ENCODE results near the gene DEFB108B. TPM values are rescaled to one million over a fixed set of nuclear protein-coding genes. Genes with fewer than 3 reads are reported as not detected.
"Not testable (repeated sequence)": the region's sequence is repeated elsewhere in the genome, so short reads cannot be mapped to it uniquely, and the experiment has no call there.

Gene DEFB108B
- total RNA-seq (not detected), polyA plus RNA-seq (not detected)
- long read RNA-seq, donor 1: 0 reads
- long read RNA-seq, donor 2: 0 reads

- WGBS, 2 donors: 0% methylated on average over 1 of the region's 1 CpG
These were observed at the start of gene DEFB108B for GRCh38 chr11:71832811-71833210. Gene DEFB108B, plus strand, starts transcription at chr11:71833200. Its CDS starts 0 bp downstream, at chr11:71833200.

GRCh38 chr11:71786114-71786847, 46.7 kb upstream of the DEFB108B start:
- Histone ChIP-seq H3K4me3 (ENCODE audit: low read length in 2 of 2) (peak overlapping the region; percentile 12 to 61), H3K27ac (ENCODE audit: low read depth in 1 of 2, low read length in 2 of 2) (peak overlapping the region in 1 of 2 donors; percentile 92)
- intact Hi-C loops (cut with DNase I); H3K4me1 ChIP-seq (ENCODE audit: control insufficient read depth in 1 of 2, insufficient read depth in 2 of 2, low read length in 2 of 2); H3K27me3 ChIP-seq (ENCODE audit: control insufficient read depth in 1 of 2, insufficient read depth in 2 of 2, low read length in 1 of 2); H3K9me3 ChIP-seq (ENCODE audit: control insufficient read depth, low read length); DNase-seq; H3K36me3 ChIP-seq (ENCODE audit: control insufficient read depth in 1 of 2, insufficient read depth in 2 of 2, low read length in 1 of 2): not testable (repeated sequence)
- WGBS, 2 donors: 5% methylated on average over 35 to 40 of the region's 40 CpGs
- ATAC-seq (ENCODE audit: low FRiP score): peak; percentile 78

More at GRCh38 chr11:71832811-71833210, at the start of gene DEFB108B:
- H3K4me3 ChIP-seq (ENCODE audit: low read length in 2 of 2); H3K4me1 ChIP-seq (ENCODE audit: control insufficient read depth in 1 of 2, insufficient read depth in 2 of 2, low read length in 2 of 2); intact Hi-C loops (cut with DNase I); H3K36me3 ChIP-seq (ENCODE audit: control insufficient read depth in 1 of 2, insufficient read depth in 2 of 2, low read length in 1 of 2); DNase-seq; ATAC-seq (ENCODE audit: low FRiP score); H3K27ac ChIP-seq (ENCODE audit: low read depth in 1 of 2, low read length in 2 of 2); H3K27me3 ChIP-seq (ENCODE audit: control insufficient read depth in 1 of 2, insufficient read depth in 2 of 2, low read length in 1 of 2); H3K9me3 ChIP-seq (ENCODE audit: control insufficient read depth, low read length): not testable (repeated sequence)

- H3K36me3 ChIP-seq (ENCODE audit: control insufficient read depth in 1 of 2, insufficient read depth in 2 of 2, low read length in 1 of 2); H3K27me3 ChIP-seq (ENCODE audit: control insufficient read depth in 1 of 2, insufficient read depth in 2 of 2, low read length in 1 of 2); H3K27ac ChIP-seq (ENCODE audit: low read depth in 1 of 2, low read length in 2 of 2); intact Hi-C loops (cut with DNase I); H3K4me3 ChIP-seq (ENCODE audit: low read length in 2 of 2); H3K4me1 ChIP-seq (ENCODE audit: control insufficient read depth in 1 of 2, insufficient read depth in 2 of 2, low read length in 2 of 2); H3K9me3 ChIP-seq (ENCODE audit: control insufficient read depth, low read length): not testable (repeated sequence)
- ATAC-seq (ENCODE audit: low FRiP score) (peak; percentile 100), DNase-seq (peak; percentile 100)
- 1 to 2% methylated on average over 13 to 22 of the region's 22 CpGs for WGBS, 2 donors
These were observed 46.2 kb upstream of the DEFB108B start for GRCh38 chr11:71786848-71787097.

GRCh38 chr11:71787098-71787823, 45.7 kb upstream of the DEFB108B start:
- intact Hi-C loops (cut with DNase I): no loop called here
- DNase-seq (peak; percentile 94 to 99), ATAC-seq (ENCODE audit: low FRiP score) (peak; percentile 100)
- no peaks in the 10 kb centered on the region for H3K4me1 ChIP-seq (ENCODE audit: control insufficient read depth in 1 of 2, insufficient read depth in 2 of 2, low read length in 2 of 2)
- peak overlapping the region in 1 of 2 donors; percentile 32 for H3K4me3 ChIP-seq (ENCODE audit: low read length in 2 of 2)
- no peaks in the 10 kb centered on the region for H3K9me3 ChIP-seq (ENCODE audit: control insufficient read depth, low read length)
- H3K36me3 ChIP-seq (ENCODE audit: control insufficient read depth in 1 of 2, insufficient read depth in 2 of 2, low read length in 1 of 2): no peaks in the 10 kb centered on the region
- peak overlapping the region in 1 of 2 donors; percentile 37 for H3K27ac ChIP-seq (ENCODE audit: low read depth in 1 of 2, low read length in 2 of 2)
- 0% methylated on average over 27 to 62 of the region's 62 CpGs for WGBS, 2 donors
- H3K27me3 ChIP-seq (ENCODE audit: control insufficient read depth in 1 of 2, insufficient read depth in 2 of 2, low read length in 1 of 2): no peaks in the 10 kb centered on the region

- DNase-seq: peak in 1 of 2 donors; percentile 69
- H3K9me3 ChIP-seq (ENCODE audit: control insufficient read depth, low read length); intact Hi-C loops (cut with DNase I); H3K36me3 ChIP-seq (ENCODE audit: control insufficient read depth in 1 of 2, insufficient read depth in 2 of 2, low read length in 1 of 2); H3K27me3 ChIP-seq (ENCODE audit: control insufficient read depth in 1 of 2, insufficient read depth in 2 of 2, low read length in 1 of 2); H3K4me1 ChIP-seq (ENCODE audit: control insufficient read depth in 1 of 2, insufficient read depth in 2 of 2, low read length in 2 of 2); ATAC-seq (ENCODE audit: low FRiP score); H3K27ac ChIP-seq (ENCODE audit: low read depth in 1 of 2, low read length in 2 of 2): not testable (repeated sequence)
- H3K4me3 ChIP-seq (ENCODE audit: low read length in 2 of 2): peak overlapping the region in 1 of 2 donors; percentile 32
- 2 to 3% methylated on average over 19 of the region's 19 CpGs for WGBS, 2 donors
These were observed 45.1 kb upstream of the DEFB108B start for GRCh38 chr11:71787824-71788454.

- ATAC-seq (ENCODE audit: low FRiP score); H3K9me3 ChIP-seq (ENCODE audit: control insufficient read depth, low read length); DNase-seq; H3K27me3 ChIP-seq (ENCODE audit: control insufficient read depth in 1 of 2, insufficient read depth in 2 of 2, low read length in 1 of 2); H3K4me1 ChIP-seq (ENCODE audit: control insufficient read depth in 1 of 2, insufficient read depth in 2 of 2, low read length in 2 of 2); intact Hi-C loops (cut with DNase I); H3K27ac ChIP-seq (ENCODE audit: low read depth in 1 of 2, low read length in 2 of 2); H3K36me3 ChIP-seq (ENCODE audit: control insufficient read depth in 1 of 2, insufficient read depth in 2 of 2, low read length in 1 of 2); H3K4me3 ChIP-seq (ENCODE audit: low read length in 2 of 2): not testable (repeated sequence)
- WGBS, 2 donors: 89% methylated on average over 7 to 8 of the region's 8 CpGs
These were observed 43.4 kb upstream of the DEFB108B start for GRCh38 chr11:71789444-71790196.

GRCh38 chr11:71791111-71791510, 41.9 kb upstream of the DEFB108B start:
- H3K27me3 ChIP-seq (ENCODE audit: control insufficient read depth in 1 of 2, insufficient read depth in 2 of 2, low read length in 1 of 2); H3K4me3 ChIP-seq (ENCODE audit: low read length in 2 of 2); DNase-seq; intact Hi-C loops (cut with DNase I); H3K36me3 ChIP-seq (ENCODE audit: control insufficient read depth in 1 of 2, insufficient read depth in 2 of 2, low read length in 1 of 2); ATAC-seq (ENCODE audit: low FRiP score); H3K9me3 ChIP-seq (ENCODE audit: control insufficient read depth, low read length); H3K27ac ChIP-seq (ENCODE audit: low read depth in 1 of 2, low read length in 2 of 2); H3K4me1 ChIP-seq (ENCODE audit: control insufficient read depth in 1 of 2, insufficient read depth in 2 of 2, low read length in 2 of 2): not testable (repeated sequence)
- 67 to 79% methylated on average over 6 to 7 of the region's 7 CpGs for WGBS, 2 donors

- H3K27me3 ChIP-seq (ENCODE audit: control insufficient read depth in 1 of 2, insufficient read depth in 2 of 2, low read length in 1 of 2); H3K9me3 ChIP-seq (ENCODE audit: control insufficient read depth, low read length); H3K4me1 ChIP-seq (ENCODE audit: control insufficient read depth in 1 of 2, insufficient read depth in 2 of 2, low read length in 2 of 2); ATAC-seq (ENCODE audit: low FRiP score); H3K27ac ChIP-seq (ENCODE audit: low read depth in 1 of 2, low read length in 2 of 2); DNase-seq; H3K4me3 ChIP-seq (ENCODE audit: low read length in 2 of 2); intact Hi-C loops (cut with DNase I); H3K36me3 ChIP-seq (ENCODE audit: control insufficient read depth in 1 of 2, insufficient read depth in 2 of 2, low read length in 1 of 2): not testable (repeated sequence)
- 72% methylated on average over 5 to 6 of the region's 6 CpGs for WGBS, 2 donors
These were observed 40.3 kb upstream of the DEFB108B start for GRCh38 chr11:71792621-71793235.

All from aorta (tissue), 5 donors.